HG02885 (cell line): ENCODE data around the gene IGFBP2.

Source experiments
- ATAC-seq: cut with Tn5 transposase; IDR thresholded peaks from one replicate; pipeline ENCODE4 v1.9.1; 2021; ENCODE audit warnings: mild to moderate bottlenecking; ENCODE audit not compliant: unreplicated experiment, poor library complexity

The IGFBP2 gene

GRCh38 chr2:216608525-216608924 is 24.7 kb upstream of the IGFBP2 start:
- ATAC-seq, result no peak

- ATAC-seq, result no peak
Measured at GRCh38 chr2:216615298-216616082, 17.7 kb upstream of the IGFBP2 start.

- ATAC-seq, result no peak
Measured at GRCh38 chr2:216616083-216616678, 17.0 kb upstream of the IGFBP2 start.

GRCh38 chr2:216617159-216617815 is 15.9 kb upstream of the IGFBP2 start:
- ATAC-seq, result no peak

- ATAC-seq, result no peak
Measured at GRCh38 chr2:216618785-216619184, 14.4 kb upstream of the IGFBP2 start.

- ATAC-seq, result no peak
Measured at GRCh38 chr2:216619411-216620393, 13.5 kb upstream of the IGFBP2 start.

- ATAC-seq, result no peak
Measured at GRCh38 chr2:216620786-216621185, 12.4 kb upstream of the IGFBP2 start.

- ATAC-seq, result no peak
Measured at GRCh38 chr2:216621292-216621691, 11.9 kb upstream of the IGFBP2 start.

- ATAC-seq, result no peak
Measured at GRCh38 chr2:216622526-216622925, 10.7 kb upstream of the IGFBP2 start.

GRCh38 chr2:216624251-216624650 is 9.0 kb upstream of the IGFBP2 start:
- ATAC-seq, result no peak

GRCh38 chr2:216626168-216626874 is 6.9 kb upstream of the IGFBP2 start:
- ATAC-seq, result no peak

GRCh38 chr2:216626875-216627245 is 6.4 kb upstream of the IGFBP2 start:
- ATAC-seq, result no peak

- no peak for ATAC-seq
Measured at GRCh38 chr2:216629784-216630183, 3.4 kb upstream of the IGFBP2 start.

GRCh38 chr2:216632346-216632951 is 771 bp upstream of the IGFBP2 start:
- no peak for ATAC-seq

- ATAC-seq, result no peak
Measured at GRCh38 chr2:216633616-216634369, 573 bp downstream of the IGFBP2 start.

- ATAC-seq, result no peak
Measured at GRCh38 chr2:216634370-216635148, 1.3 kb downstream of the IGFBP2 start.

GRCh38 chr2:216635171-216635570 is 2.0 kb downstream of the IGFBP2 start:
- no peak for ATAC-seq
